ENCODE measurements around the gene GMPS. TPM values are rescaled to one million over a fixed set of nuclear protein-coding genes. Genes with fewer than 3 reads are reported as not detected.
A peak's percentile ranks its signal among the peaks of the same experiment; 100 is the strongest.

Gene GMPS
- total RNA-seq, 1 donor from 2014 or later = 56.4 TPM

- no peak for DNase-seq (ENCODE audit: low spot score)
- Mint-ChIP-seq H3K27ac (ENCODE audit: unreplicated experiment) (peak overlapping the region; percentile 72), H3K9me3 (ENCODE audit: low read depth) (no peaks in the 10 kb centered on the region), H3K4me3 (ENCODE audit: unreplicated experiment) (peak overlapping the region; percentile 82), H3K4me1 (ENCODE audit: low read depth) (peaks cover 37% of the 10 kb centered on the region), H3K36me3 (ENCODE audit: low read depth) (no peaks in the 10 kb centered on the region), H3K27me3 (ENCODE audit: low read depth) (no peaks in the 10 kb centered on the region)
- TF ChIP-seq CTCF (IDR thresholded peaks at IDR 0.05) = no peak
Measured at GRCh38 chr3:155870945-155871745, 695 bp downstream of the GMPS start.

DNA sequence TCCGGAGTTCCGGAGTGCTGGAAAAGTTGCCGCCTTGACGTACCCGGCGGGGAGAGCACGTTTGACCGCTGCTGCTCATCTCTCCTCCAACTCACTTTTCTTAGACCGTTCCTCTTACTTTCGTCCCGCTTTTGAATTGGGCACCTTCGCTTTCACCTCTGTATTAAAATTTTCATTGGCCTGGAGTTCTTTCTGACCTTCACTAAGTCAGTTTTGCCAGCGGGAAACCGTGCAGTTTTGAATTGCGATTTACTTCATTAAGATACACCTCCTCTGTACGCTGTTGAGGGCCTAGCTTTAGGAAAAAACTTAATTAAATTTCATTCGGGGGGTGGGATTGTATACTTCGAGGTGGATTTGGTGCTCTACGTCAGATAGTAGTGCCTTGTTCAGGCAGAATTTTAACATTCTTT lies 1.3 kb downstream of the GMPS start:
- Mint-ChIP-seq H3K9me3 (ENCODE audit: low read depth) (no peaks in the 10 kb centered on the region), H3K4me1 (ENCODE audit: low read depth) (peaks cover 40% of the 10 kb centered on the region), H3K27ac (ENCODE audit: unreplicated experiment) (peak overlapping the region; percentile 72), H3K36me3 (ENCODE audit: low read depth) (no peaks in the 10 kb centered on the region), H3K4me3 (ENCODE audit: unreplicated experiment) (peak overlapping the region; percentile 82), H3K27me3 (ENCODE audit: low read depth) (no peaks in the 10 kb centered on the region)
- TF ChIP-seq CTCF (IDR thresholded peaks at IDR 0.05) = no peak
- DNase-seq (ENCODE audit: low spot score) = no peak

DNA sequence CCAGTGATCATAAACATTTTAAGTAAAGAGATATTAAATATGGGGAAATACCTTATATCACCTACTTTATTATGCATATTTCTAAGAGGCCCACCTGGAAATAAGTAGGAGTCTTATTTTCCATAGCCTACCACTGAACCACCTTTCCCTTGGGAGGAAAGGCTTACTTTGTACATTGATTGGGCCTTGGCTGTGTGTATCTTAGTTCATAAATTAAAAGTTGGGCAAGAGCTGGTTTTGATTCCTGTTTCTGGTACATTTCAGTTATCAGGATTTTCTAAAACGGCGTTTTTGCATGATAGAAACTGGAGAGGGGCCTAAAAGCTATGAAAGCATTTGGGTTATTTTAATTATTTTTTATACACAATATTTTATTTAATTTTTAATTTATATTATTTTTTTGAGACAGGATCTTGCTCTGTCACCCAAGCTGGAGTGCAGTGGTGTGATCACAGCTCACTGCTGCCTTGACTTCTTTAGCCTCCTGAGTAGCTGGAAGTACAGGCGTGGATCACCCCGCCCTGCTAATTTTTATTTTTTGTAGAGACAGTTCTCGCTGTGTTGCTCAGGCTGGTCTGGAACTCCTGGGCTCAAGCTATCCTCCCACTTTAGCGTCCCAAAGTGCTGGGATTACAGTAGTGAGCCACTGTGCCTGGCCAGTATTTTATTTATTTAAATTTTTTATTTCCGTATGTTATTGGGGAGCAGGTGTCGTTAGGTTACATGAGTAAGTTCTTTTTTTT lies 2.6 kb downstream of the GMPS start:
- DNase-seq (ENCODE audit: low spot score) = no peak
- Mint-ChIP-seq H3K4me1 (ENCODE audit: low read depth) (peaks cover 42% of the 10 kb centered on the region), H3K9me3 (ENCODE audit: low read depth) (no peaks in the 10 kb centered on the region), H3K27ac (ENCODE audit: unreplicated experiment) (peak overlapping the region; percentile 72), H3K36me3 (ENCODE audit: low read depth) (no peaks in the 10 kb centered on the region), H3K4me3 (ENCODE audit: unreplicated experiment) (peak overlapping the region; percentile 9), H3K27me3 (ENCODE audit: low read depth) (no peaks in the 10 kb centered on the region)
- TF ChIP-seq CTCF (IDR thresholded peaks at IDR 0.05) = no peak

- Mint-ChIP-seq H3K4me3 (ENCODE audit: unreplicated experiment) (no peak overlapping the region), H3K9me3 (ENCODE audit: low read depth) (no peaks in the 10 kb centered on the region), H3K27ac (ENCODE audit: unreplicated experiment) (no peak overlapping the region), H3K4me1 (ENCODE audit: low read depth) (peaks cover 44% of the 10 kb centered on the region), H3K36me3 (ENCODE audit: low read depth) (no peaks in the 10 kb centered on the region), H3K27me3 (ENCODE audit: low read depth) (no peaks in the 10 kb centered on the region)
- no peak for TF ChIP-seq CTCF (IDR thresholded peaks at IDR 0.05)
- no peak for DNase-seq (ENCODE audit: low spot score)
Measured at GRCh38 chr3:155876037-155876436, 5.6 kb downstream of the GMPS start.

DNA sequence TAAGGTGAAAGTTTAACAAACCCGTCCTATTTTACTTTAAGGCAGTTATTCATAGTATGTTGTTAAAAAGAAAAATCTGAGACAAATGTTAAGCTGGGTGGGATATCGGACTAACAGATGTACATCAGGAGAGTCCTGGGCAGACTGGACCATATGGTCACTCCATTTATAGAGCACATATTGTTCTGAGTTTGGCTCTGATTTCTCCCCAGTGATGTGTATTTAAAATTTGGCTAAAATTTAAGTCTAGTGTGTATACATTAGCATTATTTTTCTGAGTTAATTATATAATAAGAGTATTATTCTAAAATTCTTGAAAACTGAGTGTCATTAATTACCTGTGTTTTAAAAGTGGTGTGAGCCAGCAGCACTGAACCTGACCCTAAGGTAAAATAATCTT lies 6.1 kb downstream of the GMPS start:
- no peak for DNase-seq (ENCODE audit: low spot score)
- Mint-ChIP-seq H3K27me3 (ENCODE audit: low read depth) (no peaks in the 10 kb centered on the region), H3K9me3 (ENCODE audit: low read depth) (no peaks in the 10 kb centered on the region), H3K4me1 (ENCODE audit: low read depth) (peaks cover 44% of the 10 kb centered on the region), H3K36me3 (ENCODE audit: low read depth) (no peaks in the 10 kb centered on the region), H3K4me3 (ENCODE audit: unreplicated experiment) (no peak overlapping the region), H3K27ac (ENCODE audit: unreplicated experiment) (no peak overlapping the region)
- TF ChIP-seq CTCF (IDR thresholded peaks at IDR 0.05) = no peak
